ENCODE measurements around the gene CNTNAP2.

DNA sequence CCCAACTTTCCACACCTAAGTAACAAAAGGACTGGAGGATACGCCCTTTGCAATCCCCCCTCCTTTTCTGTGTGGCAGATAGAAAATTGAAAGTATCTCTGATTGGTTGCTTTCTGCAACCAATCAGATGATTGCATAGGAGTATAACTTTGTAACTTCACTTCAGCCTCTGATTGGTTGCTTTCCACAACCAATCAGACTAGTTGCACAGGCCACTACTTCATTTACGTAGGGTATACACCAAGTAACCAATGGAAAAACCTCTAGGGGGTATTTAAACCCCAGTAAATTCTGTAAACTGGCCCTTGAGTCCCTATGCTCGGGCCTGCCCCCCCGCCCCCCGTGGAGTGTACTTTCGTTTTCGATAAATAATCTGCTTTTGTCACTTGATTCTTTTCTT is 1080.4 kb downstream of the CNTNAP2 start:
- TF ChIP-seq, protein P1, sequence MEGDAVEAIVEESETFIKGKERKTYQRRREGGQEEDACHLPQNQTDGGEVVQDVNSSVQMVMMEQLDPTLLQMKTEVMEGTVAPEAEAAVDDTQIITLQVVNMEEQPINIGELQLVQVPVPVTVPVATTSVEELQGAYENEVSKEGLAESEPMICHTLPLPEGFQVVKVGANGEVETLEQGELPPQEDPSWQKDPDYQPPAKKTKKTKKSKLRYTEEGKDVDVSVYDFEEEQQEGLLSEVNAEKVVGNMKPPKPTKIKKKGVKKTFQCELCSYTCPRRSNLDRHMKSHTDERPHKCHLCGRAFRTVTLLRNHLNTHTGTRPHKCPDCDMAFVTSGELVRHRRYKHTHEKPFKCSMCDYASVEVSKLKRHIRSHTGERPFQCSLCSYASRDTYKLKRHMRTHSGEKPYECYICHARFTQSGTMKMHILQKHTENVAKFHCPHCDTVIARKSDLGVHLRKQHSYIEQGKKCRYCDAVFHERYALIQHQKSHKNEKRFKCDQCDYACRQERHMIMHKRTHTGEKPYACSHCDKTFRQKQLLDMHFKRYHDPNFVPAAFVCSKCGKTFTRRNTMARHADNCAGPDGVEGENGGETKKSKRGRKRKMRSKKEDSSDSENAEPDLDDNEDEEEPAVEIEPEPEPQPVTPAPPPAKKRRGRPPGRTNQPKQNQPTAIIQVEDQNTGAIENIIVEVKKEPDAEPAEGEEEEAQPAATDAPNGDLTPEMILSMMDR (IDR thresholded peaks at IDR 0.05) = no peak
- TF ChIP-seq EP300 (IDR thresholded peaks at IDR 0.05) = no peak
- TF ChIP-seq POLR2A (IDR thresholded peaks at IDR 0.05) = no peak

All from suprapubic skin (tissue), 3 donors.